M059J (cell line): Measurements from ENCODE around the gene IPO13. TPM values are rescaled to one million over a fixed set of nuclear protein-coding genes. Genes with fewer than 3 reads are reported as not detected.

Experiments
- DNase-seq: peaks from one replicate; pipeline ENCODE4 v3.0.0-alpha.2; 2012; ENCODE audit warnings: low read depth
- total RNA-seq: library from RNA; depleted of rRNA; stranded (reverse); fragments of >200 nt; shearing (Covaris generic); gene quantifications from 2 replicates; pipeline ENCODE4 v1.2.3, GENCODE V29; 2014; rRNA removed

Gene IPO13
- total RNA-seq, 1 experiment from 2014 or later = 26.5 TPM

DNA sequence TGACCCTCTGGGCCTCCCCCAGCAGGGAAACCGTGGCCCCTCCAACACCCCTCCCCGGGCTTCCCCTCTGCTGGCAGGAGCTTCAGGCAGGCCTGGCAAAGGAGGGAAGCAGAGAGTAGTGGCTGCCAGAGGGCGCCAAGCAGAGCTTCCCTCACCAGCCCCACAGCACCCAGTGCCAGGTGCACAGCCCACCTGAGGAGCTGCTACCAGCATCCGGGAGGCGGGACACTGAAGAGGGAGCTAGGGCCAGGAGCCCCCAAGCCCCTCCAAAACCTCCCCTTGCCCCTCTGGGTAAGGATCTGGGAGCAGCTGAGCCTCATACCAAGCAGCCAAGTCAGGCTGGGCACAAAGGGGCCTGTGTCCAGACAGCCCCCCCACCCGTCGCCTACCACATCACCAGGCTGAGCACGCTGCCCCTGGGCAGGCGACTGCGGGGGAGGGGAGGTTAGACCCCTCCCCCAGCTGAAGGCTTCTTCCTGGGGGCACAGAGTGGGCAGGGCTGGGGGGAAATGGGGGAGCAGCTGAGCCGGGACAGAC is 64.3 kb downstream of the IPO13 start:
- no peak for DNase-seq

DNA sequence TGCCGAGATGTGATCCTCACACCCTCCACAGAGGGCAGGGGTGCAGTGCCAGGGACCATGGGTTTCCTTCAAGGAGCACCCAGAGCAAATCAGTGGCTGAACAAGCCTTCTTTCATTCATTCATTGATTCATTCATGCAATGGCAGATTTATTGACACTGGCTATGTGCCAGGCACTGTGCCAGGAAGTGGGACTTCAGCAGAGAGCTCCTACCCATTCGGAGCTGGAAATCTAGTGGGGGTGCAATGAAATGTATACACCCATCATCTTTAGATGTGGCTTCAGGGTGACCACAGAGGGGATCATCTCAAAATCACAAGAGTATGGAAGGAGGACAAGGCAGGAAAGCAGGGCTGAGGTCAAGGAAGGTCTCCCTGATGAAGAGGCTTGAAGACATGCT is 65.7 kb downstream of the IPO13 start:
- no peak for DNase-seq

DNA sequence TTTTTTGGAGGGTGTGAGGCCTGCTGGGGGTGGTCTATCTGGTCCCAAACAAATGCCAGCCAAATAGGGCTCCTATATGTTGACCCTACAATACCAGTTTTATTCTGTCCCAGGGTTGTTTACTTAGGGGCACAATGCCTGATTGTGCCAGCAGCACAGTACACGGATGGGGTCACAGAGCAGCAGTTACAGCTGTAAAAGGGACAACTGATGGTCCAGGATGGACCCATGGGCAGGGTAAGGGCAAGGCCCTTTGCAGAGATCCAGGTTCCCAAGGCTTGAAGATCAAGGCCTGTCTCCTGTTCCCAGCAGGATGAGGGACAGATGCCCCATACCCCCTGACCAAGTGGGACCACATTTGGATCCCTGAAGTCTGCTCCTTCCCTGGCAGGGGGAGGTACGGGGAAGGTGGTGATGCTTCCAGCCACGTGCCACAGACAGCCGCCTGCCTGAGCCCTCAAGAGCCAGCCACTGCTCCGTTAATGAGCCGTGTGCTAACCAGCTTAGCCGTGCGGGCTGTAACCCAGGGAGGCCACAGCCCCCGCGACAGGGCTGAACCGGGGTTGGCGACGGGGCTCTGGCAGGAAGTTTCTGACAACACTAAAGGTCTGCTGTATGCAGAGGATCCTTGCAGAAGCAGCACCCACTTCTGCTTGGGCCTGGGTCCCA is 66.3 kb downstream of the IPO13 start:
- DNase-seq = no peak

DNA sequence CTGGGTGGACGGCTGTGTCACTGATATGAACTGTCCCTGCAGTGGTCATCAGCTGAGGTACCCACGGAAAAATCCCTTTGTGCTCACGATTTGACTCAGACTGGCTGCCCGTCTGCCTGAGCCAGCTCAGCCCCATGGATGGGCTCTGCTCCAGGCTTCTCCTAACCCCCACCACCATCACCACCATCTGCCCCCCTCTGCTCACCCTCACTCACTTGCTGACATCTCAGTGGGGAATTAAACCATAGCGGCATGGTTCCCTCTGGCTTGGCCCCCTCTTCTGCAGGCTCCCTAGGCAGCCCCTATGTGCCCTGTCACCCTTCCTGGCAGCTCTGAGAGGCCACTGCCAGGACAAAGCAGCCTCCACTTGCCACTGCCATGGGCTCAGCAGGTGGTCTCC is 67.2 kb downstream of the IPO13 start:
- no peak for DNase-seq

DNA sequence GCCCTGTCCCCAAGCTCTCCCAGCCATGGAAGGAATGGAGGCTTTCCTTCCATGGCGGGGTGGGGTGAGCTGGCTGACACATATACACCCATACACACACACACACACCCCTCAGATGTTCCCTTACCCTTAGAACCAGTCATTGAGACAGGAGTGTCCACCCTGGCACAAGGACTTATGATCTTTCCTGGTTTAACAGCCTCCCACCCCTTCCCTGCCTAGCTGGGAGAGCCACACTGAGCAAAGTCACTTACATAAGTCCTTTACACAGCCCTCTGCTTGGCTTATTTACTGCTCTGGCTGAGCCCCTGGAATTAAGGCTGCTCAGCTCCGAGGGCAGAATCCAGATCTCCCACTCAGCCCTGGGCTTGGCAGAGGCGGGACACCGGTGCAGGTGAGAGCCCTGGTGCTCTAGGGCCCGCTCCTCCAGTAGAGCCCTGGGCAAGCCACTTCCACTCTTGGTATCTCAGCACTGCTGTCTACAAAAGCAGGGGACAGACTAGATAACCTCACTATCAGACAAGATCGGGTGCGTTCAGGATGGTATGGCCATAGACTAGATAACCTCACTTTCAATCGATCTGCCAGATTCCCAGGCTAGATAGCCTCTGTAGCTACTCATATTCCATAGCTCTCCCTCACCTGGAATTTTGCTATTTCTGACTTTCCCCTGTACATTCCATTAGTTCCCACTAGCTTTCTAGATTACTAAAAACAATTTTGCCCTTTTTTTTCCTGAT is 67.8 kb downstream of the IPO13 start:
- DNase-seq = no peak

DNA sequence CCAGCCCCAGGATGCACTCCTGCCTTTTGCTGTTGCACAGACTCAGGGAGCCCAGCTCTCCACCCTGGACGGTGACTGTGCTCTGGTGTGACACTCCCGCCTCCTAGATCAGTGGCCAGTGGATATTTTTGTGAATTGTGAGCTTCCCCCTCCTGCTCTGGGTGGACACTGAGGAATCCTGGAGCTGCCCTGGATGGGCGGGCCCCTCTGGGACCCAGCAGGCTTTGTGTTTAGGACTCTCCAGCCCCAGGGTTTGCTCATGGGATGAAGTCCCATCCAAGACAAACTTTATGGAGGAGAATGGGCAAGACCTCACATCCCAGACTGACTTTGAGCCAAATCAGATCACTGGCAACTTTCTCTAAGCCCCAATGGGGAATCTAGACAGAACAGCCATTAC is 68.5 kb downstream of the IPO13 start:
- no peak for DNase-seq

DNA sequence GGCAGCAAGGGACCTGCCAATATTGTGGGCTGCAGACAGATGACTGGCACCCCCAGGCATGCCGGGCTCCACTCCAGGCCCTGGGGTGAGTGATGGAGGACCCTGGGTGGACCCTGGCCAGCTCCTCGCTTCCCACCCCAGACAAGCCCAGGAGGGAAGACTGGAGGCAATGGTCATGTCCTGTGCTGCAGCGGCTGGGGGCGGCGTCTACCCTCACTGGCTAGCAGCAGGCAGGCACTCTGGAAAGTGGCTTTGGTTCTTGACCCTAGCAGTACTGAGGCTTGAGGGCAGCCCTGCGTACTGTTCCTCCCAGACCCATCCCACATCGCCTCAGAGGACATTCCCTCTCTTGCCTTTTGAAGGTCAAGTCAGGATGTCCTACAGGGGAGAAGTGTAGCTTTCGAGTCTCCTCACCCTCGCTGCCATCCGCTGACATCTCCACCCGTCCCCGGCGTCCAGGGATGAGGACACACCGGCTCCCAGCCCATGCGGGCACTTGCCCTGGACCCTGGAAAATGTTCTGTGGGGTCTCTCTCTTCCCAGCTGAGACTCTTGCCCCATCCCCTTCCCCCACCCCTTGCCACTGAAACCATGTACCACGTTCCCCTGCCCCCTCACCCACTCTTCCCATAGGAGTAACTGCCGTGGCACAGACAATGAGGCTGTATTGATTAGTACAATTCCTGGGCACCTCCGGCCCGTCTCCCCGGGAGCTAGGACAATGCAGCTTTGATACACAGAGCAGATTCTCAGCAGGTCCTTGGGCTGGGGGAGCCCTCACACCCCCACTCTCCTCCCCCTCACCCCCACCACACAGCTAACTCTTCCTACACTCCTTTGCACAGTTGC is 69.5 kb downstream of the IPO13 start:
- DNase-seq = no peak

DNA sequence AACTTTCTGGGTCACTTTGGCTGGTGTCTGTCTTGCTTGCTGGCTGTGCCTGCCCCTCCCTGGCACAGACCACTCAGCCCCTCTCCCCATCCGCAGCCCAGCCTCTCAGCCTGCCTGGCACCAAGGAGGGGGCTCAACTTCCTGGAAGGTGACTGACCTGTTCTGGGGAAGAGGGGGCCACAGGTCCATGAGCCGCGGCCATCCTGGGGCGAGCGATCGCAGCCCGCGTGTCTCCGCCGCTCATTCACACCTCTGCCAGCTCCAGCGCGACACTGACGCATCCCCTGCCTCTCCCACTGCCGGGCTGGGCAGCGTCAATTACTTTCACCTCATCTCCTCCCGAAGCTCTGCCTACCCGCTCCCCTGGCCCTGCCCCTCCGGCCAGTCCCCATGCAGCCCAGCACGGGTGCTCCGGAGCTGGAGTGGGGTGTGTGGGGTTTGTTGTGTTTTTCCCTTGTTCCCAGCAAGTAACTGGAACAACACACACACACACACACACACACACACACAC is 70.2 kb downstream of the IPO13 start:
- no peak for DNase-seq

Other genes with a start within 250 kb of the IPO13 start
- gene ST3GAL3, start 239.4 kb upstream of the IPO13 start, total RNA-seq = 15.0 and 24.2 TPM in 2 replicates
- 4.0 and 4.4 TPM in 2 replicates for gene ARTN, start 13.1 kb upstream of the IPO13 start, total RNA-seq
- gene DPH2, start 23.1 kb downstream of the IPO13 start, total RNA-seq = 28.1 and 33.9 TPM in 2 replicates
- 242 and 249 TPM in 2 replicates for gene ATP6V0B, start 28.0 kb downstream of the IPO13 start, total RNA-seq
- gene B4GALT2, start 32.3 kb downstream of the IPO13 start, total RNA-seq = 99.4 and 111 TPM in 2 replicates
- gene CCDC24, start 44.6 kb downstream of the IPO13 start, total RNA-seq = 10.6 and 11.1 TPM in 2 replicates
- gene SLC6A9, start 84.5 kb downstream of the IPO13 start, total RNA-seq = 2.1 and 5.1 TPM in 2 replicates
- gene KLF17, start 171.9 kb downstream of the IPO13 start, total RNA-seq = 0.37 and 0.64 TPM in 2 replicates
- gene KLF18, start 194.7 kb downstream of the IPO13 start, total RNA-seq = not detected in 2 replicates